GM12878 (cell line): ENCODE data around the gene JUN. TPM values are rescaled to one million over a fixed set of nuclear protein-coding genes. Genes with fewer than 3 reads are reported as not detected.

Experiments used
- ATAC-seq: fragments of 200-7000 bp; cut with Tn5 transposase; 3 replicates; pipeline ENCODE4 v1.9.1; 2020; ENCODE audit warnings: mild to moderate bottlenecking, moderate library complexity
- BruUV-seq: library from RNA; stranded (reverse); fragments of 400-500 nt; replicated peaks from 2 replicates; lab custom pipeline; 2021; lab: Mats Ljungman, UMichigan
- CTCF ChIA-PET: fragments of 300-600 bp; sonication (Branson Sonifier 250); formaldehyde crosslinking; extraction: SDS; loops from one replicate; lab custom pipeline; 2021; ENCODE audit warnings: inconsistent platforms; lab: Yijun Ruan, JAX
- POLR2A ChIA-PET: fragments of 350-600 bp; formaldehyde crosslinking; extraction: SDS; loops from one replicate; lab custom pipeline; 2021; ENCODE audit warnings: inconsistent platforms; lab: Charles Lee
- RAD21 ChIA-PET: fragments of 300-600 bp; sonication (Branson Sonifier 250); formaldehyde crosslinking; loops from one replicate; lab custom pipeline; 2023; ENCODE audit warnings: antibody characterized with exemption; ENCODE audit not compliant: unreplicated experiment; lab: Charles Lee
- SMC1A ChIA-PET: fragments of 300-600 bp; sonication (Branson Sonifier 250); formaldehyde crosslinking; loops from one replicate; lab custom pipeline; 2023; ENCODE audit not compliant: unreplicated experiment, uncharacterized antibody; lab: Charles Lee
- DNase-seq: peaks from one replicate; pipeline ENCODE4 v3.0.0-alpha.2; 2011; ENCODE audit warnings: low read depth, low spot score
- FAIRE-seq: peaks from 3 replicates; lab custom pipeline; 2011; peaks lifted over from hg19 to GRCh38; lab: Jason Lieb, UNC
- H2AFZ ChIP-seq: 2 replicates; pipeline ENCODE4 v1.6.0; 2011; ENCODE audit warnings: low read depth, low read length, control low read depth; ENCODE audit not compliant: control insufficient read depth
- H3K27ac ChIP-seq: 2 replicates; pipeline ENCODE4 v1.5.1; 2011; ENCODE audit warnings: control low read depth; ENCODE audit not compliant: control insufficient read depth, insufficient read depth
- H3K27me3 ChIP-seq, 2 experiments: replicated peaks in 1 of 2; 2 replicates each; pipeline versions ENCODE4 v1.6.0 to v1.6.1; 2011; ENCODE audit warnings: low read length in 1 of 2; ENCODE audit not compliant: control insufficient read depth in 2 of 2, insufficient read depth in 2 of 2
- H3K36me3 ChIP-seq, 2 experiments: 2 replicates each; pipeline ENCODE4 v1.5.1; 2011; ENCODE audit warnings: low read length in 1 of 2; ENCODE audit not compliant: control insufficient read depth in 2 of 2, insufficient read depth in 2 of 2
- H3K4me1 ChIP-seq: 2 replicates; pipeline ENCODE4 v1.6.1; 2011; ENCODE audit warnings: mild to moderate bottlenecking, low read length, moderate library complexity, mixed read lengths; ENCODE audit not compliant: control insufficient read depth, insufficient read depth
- H3K4me2 ChIP-seq: 2 replicates; pipeline ENCODE4 v1.6.0; 2011; ENCODE audit warnings: control low read depth; ENCODE audit not compliant: control insufficient read depth, insufficient read depth
- H3K4me3 ChIP-seq: fragments of 200-600 bp; sonication (generic); 2 replicates; pipeline ENCODE4 v1.5.1; 2016
- H3K79me2 ChIP-seq: 2 replicates; pipeline ENCODE4 v1.6.0; 2011; ENCODE audit warnings: low read length; ENCODE audit not compliant: control insufficient read depth, insufficient read depth
- H3K9ac ChIP-seq: 2 replicates; pipeline ENCODE4 v1.8.0; 2011; ENCODE audit warnings: low read length, control low read depth, mixed read lengths; ENCODE audit not compliant: control insufficient read depth, insufficient read depth
- H3K9me3 ChIP-seq: replicated peaks from 3 replicates; pipeline ENCODE4 v1.5.1; 2011; ENCODE audit warnings: mild to moderate bottlenecking, low read length; ENCODE audit not compliant: control insufficient read depth, insufficient read depth
- H4K20me1 ChIP-seq: 2 replicates; pipeline ENCODE4 v1.6.0; 2011; ENCODE audit not compliant: control insufficient read depth, insufficient read depth
- ATF3 ChIP-seq: IDR thresholded peaks from 2 replicates; pipeline ENCODE4 v1.6.1; 2011; ENCODE audit warnings: low read depth, mild to moderate bottlenecking, low read length, moderate library complexity, borderline replicate concordance; ENCODE audit errors: extremely low read depth
- BCL3 ChIP-seq: IDR thresholded peaks from 2 replicates; pipeline ENCODE4 v1.6.1; 2011; ENCODE audit warnings: borderline replicate concordance, low read depth, mild to moderate bottlenecking, moderate library complexity, low read length; ENCODE audit not compliant: insufficient read depth, poor library complexity, severe bottlenecking
- BCLAF1 ChIP-seq: fragments of 450-650 bp; IDR thresholded peaks from 2 replicates; pipeline ENCODE4 v1.6.1; 2017; ENCODE audit warnings: antibody characterized with exemption, mild to moderate bottlenecking, moderate library complexity
- CEBPZ ChIP-seq: fragments of 150-350 bp; IDR thresholded peaks from 2 replicates; pipeline ENCODE4 v1.6.1; 2016; ENCODE audit warnings: low read depth, low read length
- CHD1 ChIP-seq: IDR thresholded peaks from 2 replicates; pipeline ENCODE4 v1.6.1; 2012; ENCODE audit warnings: low read depth, low read length, improper control_type of control experiment
- GATAD2B ChIP-seq: fragments of 450-650 bp; conservative IDR thresholded peaks from 2 replicates; pipeline ENCODE4 v1.6.1; 2017; ENCODE audit warnings: low read depth, mild to moderate bottlenecking, moderate library complexity
- RAD21 ChIP-seq: IDR thresholded peaks from 2 replicates; pipeline ENCODE4 v1.6.1; 2011; ENCODE audit warnings: mild to moderate bottlenecking, low read depth, low read length, moderate library complexity; ENCODE audit not compliant: insufficient read depth
- SIN3A ChIP-seq: IDR thresholded peaks from 2 replicates; pipeline ENCODE4 v1.6.1; 2012; ENCODE audit warnings: low read depth, low read length, improper control_type of control experiment
- SUZ12 ChIP-seq: fragments of 200-600 bp; sonication (generic); IDR thresholded peaks from one replicate; pipeline ENCODE4 v1.6.1; 2018; ENCODE audit warnings: antibody characterized with exemption, mild to moderate bottlenecking; ENCODE audit not compliant: unreplicated experiment
- TARDBP ChIP-seq: IDR thresholded peaks from 2 replicates; pipeline ENCODE4 v1.6.1; 2016; ENCODE audit warnings: borderline replicate concordance
- ZNF207 ChIP-seq: fragments of 450-650 bp; IDR thresholded peaks from 2 replicates; pipeline ENCODE4 v1.6.1; 2014; ENCODE audit warnings: antibody characterized with exemption, mild to moderate bottlenecking, borderline replicate concordance
- WGBS: methylation state at CpG from one replicate; pipeline ENCODE4 v1.1.6; 2016; ENCODE audit warnings: low lambda C conversion rate; ENCODE audit not compliant: insufficient replicate concordance, insufficient coverage; ENCODE audit errors: missing lambda C conversion rate; 5-methylcytosine and 5-hydroxymethylcytosine counted together
- in situ Hi-C: fragments of 300-500 bp; cut with MboI; formaldehyde crosslinking; loops from 9 replicates; pipeline ENCODE4 v1.14.3; 2018; ENCODE audit warnings: mixed read lengths
- intact Hi-C: fragments of 100-400 bp; cut with micrococcal nuclease; formaldehyde crosslinking; loops from one replicate; pipeline ENCODE4 v1.14.2; 2022; ENCODE audit not compliant: unreplicated experiment
- polyA plus RNA-seq, 11 experiments: library from polyadenylated mRNA; depleted of rRNA in 4 of 11; unstranded in 6 of 11; stranded (reverse) in 5 of 11; fragments of >200 nt; fragmentation: Nextera tagmentation in 4 of 11; fragmentation: Illumina TruSeq in 1 of 11; extraction: Ambion mirVana in 4 of 11; extraction: Trizol in 1 of 11; gene quantifications; 1 replicate in 1 of 11; 2 replicates in 10 of 11; pipeline versions ENCODE4 v1.2.1 to v1.2.3, GENCODE V29; 2011 to 2016; ENCODE audit warnings: inconsistent platforms in 2 of 11, missing spikeins in 2 of 11, low read depth in 1 of 11
- total RNA-seq, 4 experiments: library from RNA; depleted of rRNA in 3 of 4; stranded (reverse); fragments of >200 nt in 3 of 4; fragmentation: Illumina TruSeq in 1 of 4; extraction: Trizol in 1 of 4; gene quantifications; 2 replicates each; pipeline versions ENCODE4 v1.2.1 to v1.2.3, GENCODE V29; 2013 to 2021

JUN gene
- total and polyA plus RNA-seq, 10 of the 15 experiments (the other 5 are each of a cell fraction or from before 2014, with no cell fraction given): 0.18 to 8.4 (median 2.8) TPM

GRCh38 chr1:58821309-58821708 lies 37.5 kb upstream of the JUN start:
- intact Hi-C loops (no loop called here), in situ Hi-C loops (no loop called here)
- 51% methylated on average over 4 of the region's 4 CpGs for WGBS
- no peak for ATAC-seq
- TF ChIP-seq SUZ12 (no peak), GATAD2B (no peak), BCLAF1 (no peak), TARDBP (no peak), CEBPZ (no peak), CHD1 (no peak), ATF3 (no peak), RAD21 (no peak), ZNF207 (no peak), SIN3A (no peak), BCL3 (no peak)
- Histone ChIP-seq H3K4me2 (no peak overlapping the region), H2AFZ (no peak overlapping the region), H3K27me3 (no peaks in the 10 kb centered on the region), H3K79me2 (no peaks in the 10 kb centered on the region), H3K4me3 (no peak overlapping the region), H3K4me1 (no peaks in the 10 kb centered on the region), H3K27ac (no peak overlapping the region), H3K36me3 (no peaks in the 10 kb centered on the region), H4K20me1 (no peaks in the 10 kb centered on the region), H3K9ac (no peak overlapping the region), H3K9me3 (no peaks in the 10 kb centered on the region)
- ChIA-PET POLR2A (no interaction called here), RAD21 (no interaction called here), SMC1A (no interaction called here), CTCF (no interaction called here)
- no TSS peak for BruUV-seq
- DNase-seq: no peak
- FAIRE-seq: no peak
